HepG2 (cell line): ENCODE data around the gene TLK1. TPM values are rescaled to one million over a fixed set of nuclear protein-coding genes. Genes with fewer than 3 reads are reported as not detected.
A peak's percentile ranks its signal among the peaks of the same experiment; 100 is the strongest.

ENCODE experiments used
- ADNP ChIP-seq: sonication (generic); formaldehyde crosslinking; IDR thresholded peaks from 2 replicates; pipeline ENCODE4 v1.4.0; 2020; ENCODE audit warnings: missing genetic modification reagents
- ATF1 ChIP-seq: IDR thresholded peaks from 2 replicates; pipeline ENCODE4 v1.6.1; 2016; ENCODE audit warnings: mild to moderate bottlenecking, control low read depth
- BHLHE40 ChIP-seq: IDR thresholded peaks from 2 replicates; pipeline ENCODE4 v1.6.1; 2011; ENCODE audit warnings: low read length, improper control_type of control experiment
- CEBPG ChIP-seq: IDR thresholded peaks from 2 replicates; pipeline ENCODE4 v1.6.1; 2016
- EEA1 ChIP-seq: sonication (generic); formaldehyde crosslinking; IDR thresholded peaks from 2 replicates; pipeline ENCODE4 v1.5.1; 2020; ENCODE audit warnings: mild to moderate bottlenecking, missing genetic modification reagents, borderline replicate concordance
- FOXA3 ChIP-seq: IDR thresholded peaks from 2 replicates; pipeline ENCODE4 v1.6.1; 2016; ENCODE audit warnings: missing genetic modification reagents, missing compliant biosample characterization
- HDAC1 ChIP-seq: sonication (generic); formaldehyde crosslinking; IDR thresholded peaks from 2 replicates; pipeline ENCODE4 v1.5.1; 2020; ENCODE audit warnings: mild to moderate bottlenecking, missing genetic modification reagents
- IKZF4 ChIP-seq: sonication (generic); formaldehyde crosslinking; IDR thresholded peaks from 2 replicates; pipeline ENCODE4 v1.5.1; 2020; ENCODE audit warnings: borderline replicate concordance, mild to moderate bottlenecking, low read depth, missing genetic modification reagents; ENCODE audit errors: not compliant biosample characterization
- KDM3A ChIP-seq: IDR thresholded peaks from 2 replicates; pipeline ENCODE4 v1.6.1; 2018; ENCODE audit warnings: low read depth, missing compliant biosample characterization
- KLF13 ChIP-seq: sonication (generic); formaldehyde crosslinking; IDR thresholded peaks from 2 replicates; pipeline ENCODE4 v1.4.0; 2020; ENCODE audit warnings: mild to moderate bottlenecking, missing genetic modification reagents
- MAF1 ChIP-seq: sonication (generic); formaldehyde crosslinking; IDR thresholded peaks from 2 replicates; pipeline ENCODE4 v1.5.0; 2020; ENCODE audit warnings: missing genetic modification reagents, borderline replicate concordance
- NCOA5 ChIP-seq: sonication (generic); formaldehyde crosslinking; IDR thresholded peaks from 2 replicates; pipeline ENCODE4 v1.4.0; 2020; ENCODE audit warnings: missing genetic modification reagents
- NR2F2 ChIP-seq: IDR thresholded peaks from 2 replicates; pipeline ENCODE4 v1.6.1; 2012; ENCODE audit warnings: low read depth, inconsistent platforms, borderline replicate concordance
- PAWR ChIP-seq: sonication (generic); formaldehyde crosslinking; IDR thresholded peaks from 2 replicates; pipeline ENCODE4 v1.4.0; 2020; ENCODE audit warnings: missing genetic modification reagents, mild to moderate bottlenecking, borderline replicate concordance
- RAD51 ChIP-seq: fragments of 450-650 bp; IDR thresholded peaks from 2 replicates; pipeline ENCODE4 v1.6.1; 2016; ENCODE audit warnings: borderline replicate concordance
- SOX6 ChIP-seq, 2 experiments: fragments of 450-650 bp in 1 of 2; sonication (generic) in 1 of 2; formaldehyde crosslinking in 1 of 2; IDR thresholded peaks; 2 replicates each; pipeline versions ENCODE4 v1.4.0 to v1.6.1; 2017 to 2020; ENCODE audit warnings: antibody characterized with exemption in 1 of 2, mild to moderate bottlenecking in 1 of 2, missing genetic modification reagents in 1 of 2
- THYN1 ChIP-seq: sonication (generic); formaldehyde crosslinking; IDR thresholded peaks from 2 replicates; pipeline ENCODE4 v1.8.1; 2023; ENCODE audit warnings: low read depth, mild to moderate bottlenecking, moderate library complexity, missing genetic modification reagents, borderline replicate concordance
- ZFX ChIP-seq: sonication (generic); formaldehyde crosslinking; IDR thresholded peaks from 2 replicates; pipeline ENCODE4 v1.4.0; 2020; ENCODE audit warnings: mild to moderate bottlenecking, low read depth, missing genetic modification reagents, moderate library complexity
- ZNF256 ChIP-seq: sonication (generic); formaldehyde crosslinking; conservative IDR thresholded peaks from 2 replicates; pipeline ENCODE4 v1.4.0; 2020; ENCODE audit warnings: missing genetic modification reagents
- ZNF451 ChIP-seq: sonication (generic); formaldehyde crosslinking; IDR thresholded peaks from 2 replicates; pipeline ENCODE4 v1.5.0; 2020; ENCODE audit warnings: mild to moderate bottlenecking, missing genetic modification reagents
- ZNF552 ChIP-seq: sonication (generic); formaldehyde crosslinking; IDR thresholded peaks from 2 replicates; pipeline ENCODE4 v1.9.0; 2022; ENCODE audit warnings: missing genetic modification reagents, mild to moderate bottlenecking, borderline replicate concordance
- polyA plus RNA-seq, 8 experiments: library from polyadenylated mRNA; depleted of rRNA in 3 of 8; stranded (reverse) in 7 of 8; unstranded in 1 of 8; fragments of >200 nt; fragmentation: Illumina TruSeq in 4 of 8; extraction: Trizol in 4 of 8; gene quantifications; 2 replicates each; pipeline versions ENCODE4 v1.2.1 to v1.2.3, GENCODE V29; 2011 to 2016; ENCODE audit warnings: low read depth in 4 of 8, missing spikeins in 1 of 8, mixed read lengths in 1 of 8; ENCODE audit not compliant: insufficient read depth in 1 of 8
- total RNA-seq, 5 experiments: library from RNA; depleted of rRNA; stranded (reverse); fragments of >200 nt; fragmentation: Illumina TruSeq; extraction: Trizol; gene quantifications; 2 replicates each; pipeline ENCODE4 v1.2.3, GENCODE V29; 2016; ENCODE audit warnings: low read depth in 1 of 5
- TF ChIP-seq, protein P1 (sequence below), 2 experiments: sonication (generic) in 1 of 2; formaldehyde crosslinking in 1 of 2; IDR thresholded peaks; 2 replicates each; pipeline versions ENCODE4 v1.4.0 to v1.6.1; 2018 to 2020; ENCODE audit warnings: missing genetic modification reagents in 2 of 2, borderline replicate concordance in 1 of 2, low read depth in 1 of 2, mild to moderate bottlenecking in 1 of 2, missing biosample characterization in 1 of 2
- TF ChIP-seq, protein P2 (sequence below): sonication (generic); formaldehyde crosslinking; IDR thresholded peaks from 2 replicates; pipeline ENCODE4 v1.4.0; 2020; ENCODE audit warnings: missing genetic modification reagents

The TLK1 gene
- total and polyA plus RNA-seq, 2 of the 13 experiments (the other 11 are each of a cell fraction or from before 2014, with no cell fraction given): 16.8 to 28.7 TPM

DNA sequence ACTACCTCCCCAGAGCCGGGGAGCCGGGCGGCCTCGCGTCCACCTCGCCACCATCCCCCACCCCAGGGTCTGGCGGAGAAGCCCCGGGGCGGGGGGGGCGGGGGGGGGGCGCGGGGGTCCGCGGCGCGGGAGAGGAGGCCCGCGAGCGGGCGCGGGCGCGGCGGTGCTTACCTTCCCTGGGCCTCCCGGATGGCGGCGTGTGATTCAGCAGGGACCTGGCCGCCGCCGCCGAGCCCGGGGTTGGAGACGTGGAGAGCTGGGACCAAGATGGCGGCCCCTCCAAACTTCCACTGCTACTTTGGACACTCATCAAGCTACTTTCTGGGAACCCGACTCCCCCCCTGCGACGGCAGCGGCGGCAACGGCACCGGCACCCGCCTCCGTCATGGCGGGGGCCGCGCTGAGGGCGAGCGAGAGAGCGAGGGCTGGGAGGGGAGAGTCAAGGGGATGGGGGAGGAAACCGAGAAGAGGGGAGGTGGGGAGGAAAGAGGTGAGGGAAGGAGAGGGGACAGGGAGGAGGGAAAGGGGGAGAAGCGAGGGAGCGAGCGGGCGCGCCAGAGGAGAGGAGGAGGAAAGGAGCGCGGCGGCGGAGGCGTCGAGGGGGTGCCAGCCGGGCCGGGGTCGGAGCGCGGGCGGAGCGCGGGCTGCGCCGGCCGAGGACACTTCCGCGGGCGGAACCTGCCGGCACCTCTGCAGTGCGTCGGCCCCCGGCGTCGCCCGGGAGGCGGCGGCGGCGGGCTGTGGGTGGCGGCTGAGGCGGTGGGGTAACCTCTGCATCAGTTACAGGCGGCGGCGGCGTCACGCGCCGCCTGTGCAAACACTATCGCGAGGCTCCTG lies at the start of gene TLK1 (continued):
- TF ChIP-seq MAF1 (CRISPR knock-in tag) (0 out of 2 replicates have a peak, but pooled peaks have one; percentile 19), NR2F2 (0 out of 2 replicates have a peak, but pooled peaks have one; percentile 18), KDM3A (CRISPR knock-in tag) (no peak), KLF13 (CRISPR knock-in tag) (0 out of 2 replicates have a peak, but pooled peaks have one; percentile 22), PAWR (CRISPR knock-in tag) (no peak), IKZF4 (CRISPR knock-in tag) (peak; percentile 68), ZNF256 (CRISPR knock-in tag) (no peak), ZFX (CRISPR knock-in tag) (peak; percentile 31), ZNF451 (CRISPR knock-in tag) (0 out of 2 replicates have a peak, but pooled peaks have one; percentile 9), ZNF552 (CRISPR knock-in tag) (no peak), BHLHE40 (peak; percentile 34; the same call in 1 of the 2 replicates), HDAC1 (CRISPR knock-in tag) (peak; percentile 44; the same call in 1 of the 2 replicates), FOXA3 (peak; percentile 27; the same call in 1 of the 2 replicates), ATF1 (CRISPR knock-in tag) (no peak), CEBPG (CRISPR knock-in tag) (no peak), ADNP (CRISPR knock-in tag) (no peak), EEA1 (no peak), NCOA5 (no peak), RAD51 (no peak), THYN1 (CRISPR knock-in tag) (no peak), SOX6 (IDR thresholded peaks at IDR 0.05) (no peak), SOX6 (CRISPR knock-in tag; IDR thresholded peaks at IDR 0.05) (no peak)
- TF ChIP-seq, protein P1, sequence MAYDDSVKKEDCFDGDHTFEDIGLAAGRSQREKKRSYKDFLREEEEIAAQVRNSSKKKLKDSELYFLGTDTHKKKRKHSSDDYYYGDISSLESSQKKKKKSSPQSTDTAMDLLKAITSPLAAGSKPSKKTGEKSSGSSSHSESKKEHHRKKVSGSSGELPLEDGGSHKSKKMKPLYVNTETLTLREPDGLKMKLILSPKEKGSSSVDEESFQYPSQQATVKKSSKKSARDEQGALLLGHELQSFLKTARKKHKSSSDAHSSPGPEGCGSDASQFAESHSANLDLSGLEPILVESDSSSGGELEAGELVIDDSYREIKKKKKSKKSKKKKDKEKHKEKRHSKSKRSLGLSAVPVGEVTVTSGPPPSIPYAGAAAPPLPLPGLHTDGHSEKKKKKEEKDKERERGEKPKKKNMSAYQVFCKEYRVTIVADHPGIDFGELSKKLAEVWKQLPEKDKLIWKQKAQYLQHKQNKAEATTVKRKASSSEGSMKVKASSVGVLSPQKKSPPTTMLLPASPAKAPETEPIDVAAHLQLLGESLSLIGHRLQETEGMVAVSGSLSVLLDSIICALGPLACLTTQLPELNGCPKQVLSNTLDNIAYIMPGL (CRISPR knock-in tag; IDR thresholded peaks at IDR 0.05; ENCODE audit: borderline replicate concordance in 1 of 2, low read depth in 1 of 2): peak; percentile 13 to 17; a peak in 3 of 4 replicates
- TF ChIP-seq, protein P2, sequence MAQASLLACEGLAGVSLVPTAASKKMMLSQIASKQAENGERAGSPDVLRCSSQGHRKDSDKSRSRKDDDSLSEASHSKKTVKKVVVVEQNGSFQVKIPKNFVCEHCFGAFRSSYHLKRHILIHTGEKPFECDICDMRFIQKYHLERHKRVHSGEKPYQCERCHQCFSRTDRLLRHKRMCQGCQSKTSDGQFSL (CRISPR knock-in tag): peak; percentile 74
